WTC11 (cell line): ENCODE data around the gene CAPN1. TPM values are rescaled to one million over a fixed set of nuclear protein-coding genes. Genes with fewer than 3 reads are reported as not detected.
A peak's percentile ranks its signal among the peaks of the same experiment; 100 is the strongest.

Source experiments
- ATAC-seq: fragments of 200-7000 bp; cut with Tn5 transposase; 2 replicates; pipeline ENCODE4 v1.10.0; 2021; ENCODE audit warnings: mild to moderate bottlenecking, moderate library complexity
- CTCF ChIA-PET: fragments of 300-600 bp; sonication (Branson Sonifier 250); formaldehyde crosslinking; loops from one replicate; lab custom pipeline; 2021; ENCODE audit warnings: antibody characterized with exemption; lab: Charles Lee
- POLR2A ChIA-PET: fragments of 350-600 bp; sonication (Branson Sonifier 250); formaldehyde crosslinking; loops from one replicate; lab custom pipeline; 2021; ENCODE audit warnings: antibody characterized with exemption; lab: Charles Lee
- DNase-seq: peaks from one replicate; pipeline ENCODE4 v3.0.0; 2021; ENCODE audit warnings: low spot score
- H3K27ac Mint-ChIP-seq: 2 replicates; pipeline ENCODE4 v1.8.0; 2021; ENCODE audit warnings: mixed read lengths
- H3K27me3 Mint-ChIP-seq: 2 replicates; pipeline ENCODE4 v1.8.0; 2021; ENCODE audit warnings: low read depth, mild to moderate bottlenecking, moderate library complexity, mixed read lengths
- H3K36me3 Mint-ChIP-seq: 2 replicates; pipeline ENCODE4 v1.8.0; 2021; ENCODE audit warnings: mixed read lengths
- H3K4me1 Mint-ChIP-seq: 2 replicates; pipeline ENCODE4 v1.8.0; 2022; ENCODE audit warnings: mixed read lengths
- H3K4me3 Mint-ChIP-seq: 2 replicates; pipeline ENCODE4 v1.8.0; 2021; ENCODE audit warnings: mild to moderate bottlenecking, moderate library complexity, mixed read lengths
- H3K9me3 Mint-ChIP-seq: 2 replicates; pipeline ENCODE4 v1.8.0; 2021; ENCODE audit warnings: mixed read lengths
- ARID4B ChIP-seq: sonication (generic); formaldehyde crosslinking; IDR thresholded peaks from 2 replicates; pipeline ENCODE4 v1.8.0; 2023; ENCODE audit warnings: missing genetic modification reagents, mild to moderate bottlenecking, borderline replicate concordance
- ATF2 ChIP-seq: sonication (generic); formaldehyde crosslinking; IDR thresholded peaks from 2 replicates; pipeline ENCODE4 v1.8.1; 2022; ENCODE audit warnings: low read depth, missing genetic modification reagents, borderline replicate concordance
- E2F1 ChIP-seq: sonication (generic); formaldehyde crosslinking; IDR thresholded peaks from 2 replicates; pipeline ENCODE4 v1.8.0; 2022; ENCODE audit warnings: mild to moderate bottlenecking, missing genetic modification reagents
- HMGXB4 ChIP-seq: sonication (generic); formaldehyde crosslinking; IDR thresholded peaks from 2 replicates; pipeline ENCODE4 v1.8.1; 2023; ENCODE audit warnings: mild to moderate bottlenecking, moderate library complexity, missing genetic modification reagents
- NR1H2 ChIP-seq: sonication (generic); formaldehyde crosslinking; IDR thresholded peaks from 2 replicates; pipeline ENCODE4 v1.9.0; 2021; ENCODE audit warnings: mild to moderate bottlenecking, moderate library complexity, missing genetic modification reagents
- OVOL2 ChIP-seq: fragments of 250-450 bp; sonication (Bioruptor Pico); IDR thresholded peaks from 2 replicates; pipeline ENCODE4 v1.9.0; 2021; ENCODE audit warnings: mild to moderate bottlenecking, borderline replicate concordance
- RELA ChIP-seq: sonication (generic); formaldehyde crosslinking; IDR thresholded peaks from 2 replicates; pipeline ENCODE4 v1.8.1; 2022; ENCODE audit warnings: missing genetic modification reagents, mild to moderate bottlenecking, borderline replicate concordance
- SOX15 ChIP-seq: fragments of 250-450 bp; sonication (Bioruptor Pico); IDR thresholded peaks from 2 replicates; pipeline ENCODE4 v1.9.0; 2021; ENCODE audit warnings: mild to moderate bottlenecking
- STAT6 ChIP-seq: sonication (generic); formaldehyde crosslinking; conservative IDR thresholded peaks from 2 replicates; pipeline ENCODE4 v1.8.1; 2023; ENCODE audit warnings: mild to moderate bottlenecking, low read depth, missing genetic modification reagents, moderate library complexity
- total RNA-seq: library from RNA; stranded (reverse); gene quantifications from 3 replicates; pipeline ENCODE4 v1.2.3, GENCODE V29; 2021

Gene CAPN1
- total RNA-seq, 1 experiment from 2014 or later = 257 TPM

- TF ChIP-seq HMGXB4 (peak; percentile 49; the same call in 1 of the 2 replicates), OVOL2 (CRISPR knock-in tag) (no peak)
These were observed 43.8 kb downstream of the CAPN1 start (continued) for GRCh38 chr11:65225279-65226102.

GRCh38 chr11:65226103-65226442 lies 44.3 kb downstream of the CAPN1 start:
- ATAC-seq (no peak), DNase-seq (no peak)
- peaks cover 11% of the 10 kb centered on the region for H3K9me3 Mint-ChIP-seq
- H3K4me1 Mint-ChIP-seq = peaks cover 19% of the 10 kb centered on the region
- H3K4me3 Mint-ChIP-seq = peak overlapping the region; percentile 81
- ChIA-PET POLR2A (interaction anchor here (0.6 to 2.2 kb wide), 4 partner anchors 22 to 273 kb away, joined by 3 to 6 read pairs (median 4); partner anchors contain the start of gene MALAT1), CTCF (interaction anchor here (0.6 to 5.6 kb wide), 23 partner anchors 8 to 1292 kb away, joined by 3 to 138 read pairs (median 4); partner anchors contain the start of genes CAPN1, CDC42EP2, POLA2 and TM7SF2)
- H3K36me3 Mint-ChIP-seq = peaks cover 29% of the 10 kb centered on the region
- H3K27ac Mint-ChIP-seq = no peak overlapping the region; the same call in 1 of the 2 replicates
- TF ChIP-seq RELA (CRISPR knock-in tag) (no peak), ATF2 (no peak), E2F1 (CRISPR knock-in tag) (no peak), SOX15 (CRISPR knock-in tag) (no peak), STAT6 (CRISPR knock-in tag) (no peak), NR1H2 (CRISPR knock-in tag) (no peak), ARID4B (CRISPR knock-in tag) (no peak)
- no peaks in the 10 kb centered on the region; the same call in 1 of the 2 replicates for H3K27me3 Mint-ChIP-seq
